ENCODE measurements around the gene SLC25A47.

DNA sequence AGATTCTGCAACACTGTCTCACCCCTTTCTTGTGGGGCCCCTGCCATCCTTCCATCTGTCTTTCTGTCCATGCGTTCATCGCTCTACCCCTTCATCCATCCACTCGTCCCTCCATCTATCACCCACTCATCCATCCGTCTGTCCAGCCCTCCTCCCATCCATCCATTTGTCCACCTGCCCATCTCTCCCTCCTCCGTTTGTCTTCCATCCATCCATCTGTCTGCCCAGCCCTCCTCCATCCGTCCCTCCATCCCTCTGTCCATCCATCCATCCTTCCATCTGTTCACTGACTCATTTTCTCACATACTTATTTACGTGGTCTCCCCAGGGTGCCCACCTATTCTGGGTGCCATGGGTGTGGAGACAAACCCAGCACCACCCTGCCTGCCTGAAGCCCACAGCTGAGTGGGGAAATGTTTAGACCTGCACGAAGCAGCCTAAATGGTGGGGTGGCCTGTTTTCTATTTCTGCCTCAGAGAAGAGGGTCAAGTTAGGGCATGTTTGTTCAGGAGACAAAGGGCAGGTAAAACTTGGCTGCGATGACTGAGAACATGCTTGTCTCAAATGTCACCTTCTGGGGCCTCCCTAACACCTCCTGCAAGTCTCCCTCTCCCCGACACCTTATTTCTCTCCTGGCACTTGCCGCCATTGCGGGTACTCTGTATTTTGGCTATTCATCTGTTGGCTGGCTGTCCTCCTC, 2.8 kb upstream of the SLC25A47 start:
- TF ChIP-seq, protein P1, sequence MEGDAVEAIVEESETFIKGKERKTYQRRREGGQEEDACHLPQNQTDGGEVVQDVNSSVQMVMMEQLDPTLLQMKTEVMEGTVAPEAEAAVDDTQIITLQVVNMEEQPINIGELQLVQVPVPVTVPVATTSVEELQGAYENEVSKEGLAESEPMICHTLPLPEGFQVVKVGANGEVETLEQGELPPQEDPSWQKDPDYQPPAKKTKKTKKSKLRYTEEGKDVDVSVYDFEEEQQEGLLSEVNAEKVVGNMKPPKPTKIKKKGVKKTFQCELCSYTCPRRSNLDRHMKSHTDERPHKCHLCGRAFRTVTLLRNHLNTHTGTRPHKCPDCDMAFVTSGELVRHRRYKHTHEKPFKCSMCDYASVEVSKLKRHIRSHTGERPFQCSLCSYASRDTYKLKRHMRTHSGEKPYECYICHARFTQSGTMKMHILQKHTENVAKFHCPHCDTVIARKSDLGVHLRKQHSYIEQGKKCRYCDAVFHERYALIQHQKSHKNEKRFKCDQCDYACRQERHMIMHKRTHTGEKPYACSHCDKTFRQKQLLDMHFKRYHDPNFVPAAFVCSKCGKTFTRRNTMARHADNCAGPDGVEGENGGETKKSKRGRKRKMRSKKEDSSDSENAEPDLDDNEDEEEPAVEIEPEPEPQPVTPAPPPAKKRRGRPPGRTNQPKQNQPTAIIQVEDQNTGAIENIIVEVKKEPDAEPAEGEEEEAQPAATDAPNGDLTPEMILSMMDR (conservative IDR thresholded peaks at IDR 0.05; ENCODE audit: low read length) = no peak
- TF ChIP-seq EZH2phosphoT487 (IDR thresholded peaks at IDR 0.05; ENCODE audit: borderline replicate concordance) = no peak
